ENCODE results near the gene HPCAL4.

HPCAL4 gene

DNA sequence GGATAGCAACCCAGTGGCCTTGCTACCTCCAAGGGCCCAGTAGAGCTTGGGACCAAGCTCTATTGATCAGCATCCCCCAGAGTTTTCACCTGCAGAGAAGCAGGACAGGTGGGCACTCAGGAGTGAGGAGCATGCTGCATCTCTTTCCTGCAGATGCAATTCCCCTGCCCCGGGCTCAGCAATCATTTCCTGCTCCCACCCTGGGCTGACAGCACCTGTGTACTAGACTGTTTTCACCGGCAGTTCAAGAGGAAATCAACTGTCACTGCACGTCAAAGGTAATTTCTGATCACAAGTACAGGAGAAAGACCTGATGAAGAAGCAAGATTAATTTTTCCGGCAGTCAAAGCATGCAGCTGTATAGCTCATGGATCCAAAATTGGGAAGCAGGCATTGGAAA lies 10.5 kb downstream of the HPCAL4 start:
- no peak overlapping the region for H3K4me3 ChIP-seq (replicated peaks; ENCODE audit: low read depth, low read length)
- DNase-seq (ENCODE audit: extremely low read depth, low read depth): no peak
- TF ChIP-seq CTCF (IDR thresholded peaks at IDR 0.05; ENCODE audit: low read depth, low read length, missing control alignments): no peak

GRCh38 chr1:39679821-39680220 lies 11.4 kb downstream of the HPCAL4 start:
- TF ChIP-seq CTCF (IDR thresholded peaks at IDR 0.05; ENCODE audit: low read depth, low read length, missing control alignments): no peak
- DNase-seq (ENCODE audit: extremely low read depth, low read depth): no peak
- H3K4me3 ChIP-seq (replicated peaks; ENCODE audit: low read depth, low read length): no peak overlapping the region

GRCh38 chr1:39678889-39679288 lies 12.3 kb downstream of the HPCAL4 start:
- DNase-seq (ENCODE audit: extremely low read depth, low read depth): no peak
- TF ChIP-seq CTCF (IDR thresholded peaks at IDR 0.05; ENCODE audit: low read depth, low read length, missing control alignments): no peak
- no peak overlapping the region for H3K4me3 ChIP-seq (replicated peaks; ENCODE audit: low read depth, low read length)

GRCh38 chr1:39677645-39678044 lies 13.6 kb downstream of the HPCAL4 start:
- no peak for DNase-seq (ENCODE audit: extremely low read depth, low read depth)
- TF ChIP-seq CTCF (IDR thresholded peaks at IDR 0.05; ENCODE audit: low read depth, low read length, missing control alignments): no peak
- no peak overlapping the region for H3K4me3 ChIP-seq (replicated peaks; ENCODE audit: low read depth, low read length)

GRCh38 chr1:39676948-39677548 lies 14.2 kb downstream of the HPCAL4 start:
- H3K4me3 ChIP-seq (replicated peaks; ENCODE audit: low read depth, low read length): no peak overlapping the region
- TF ChIP-seq CTCF (IDR thresholded peaks at IDR 0.05; ENCODE audit: low read depth, low read length, missing control alignments): no peak
- no peak for DNase-seq (ENCODE audit: extremely low read depth, low read depth)

DNA sequence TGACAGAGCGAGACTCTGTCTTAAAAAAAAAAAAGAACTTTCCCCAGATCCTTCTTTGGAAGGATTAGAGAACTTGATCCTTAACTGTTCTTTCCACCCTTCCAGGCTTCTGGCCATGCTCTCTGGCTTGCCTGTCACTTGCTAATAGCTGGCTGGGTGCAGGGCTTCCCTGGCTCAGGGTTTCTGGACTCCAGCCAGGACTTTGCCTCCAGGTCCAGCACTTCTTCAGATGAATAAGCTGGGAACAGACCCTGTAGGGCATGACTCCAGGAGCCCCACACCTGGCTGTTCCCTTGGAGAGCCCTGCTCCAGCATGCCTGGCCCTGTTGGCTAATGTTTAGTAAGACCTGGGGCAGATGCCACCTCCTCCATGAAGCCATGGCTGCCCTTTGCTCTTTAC lies 16.0 kb downstream of the HPCAL4 start:
- no peak for DNase-seq (ENCODE audit: extremely low read depth, low read depth)
- no peak overlapping the region for H3K4me3 ChIP-seq (replicated peaks; ENCODE audit: low read depth, low read length)
- TF ChIP-seq CTCF (IDR thresholded peaks at IDR 0.05; ENCODE audit: low read depth, low read length, missing control alignments): no peak

DNA sequence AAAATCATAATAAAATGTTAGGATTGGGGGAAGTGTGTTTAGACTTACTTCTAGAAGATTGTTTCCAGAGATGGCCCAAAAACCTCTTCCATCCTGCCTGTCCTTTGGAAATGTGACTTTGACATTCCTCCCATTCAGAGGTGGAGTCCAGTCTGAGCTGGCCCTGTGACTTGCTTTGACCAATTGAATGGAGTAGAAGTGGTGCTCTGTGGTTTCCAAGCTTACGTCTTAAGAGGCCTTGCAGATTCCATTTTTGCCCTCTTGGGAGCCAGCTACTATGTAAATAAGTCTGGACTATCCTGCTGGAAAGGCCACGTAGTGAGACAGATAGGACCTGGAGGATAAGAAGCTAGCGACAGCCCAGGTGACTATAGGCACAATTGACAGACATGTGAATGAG lies 18.0 kb downstream of the HPCAL4 start:
- no peak for TF ChIP-seq CTCF (IDR thresholded peaks at IDR 0.05; ENCODE audit: low read depth, low read length, missing control alignments)
- no peak for DNase-seq (ENCODE audit: extremely low read depth, low read depth)
- H3K4me3 ChIP-seq (replicated peaks; ENCODE audit: low read depth, low read length): no peak overlapping the region
